ENCODE results near the gene GOLGA5. TPM values are rescaled to one million over a fixed set of nuclear protein-coding genes. Genes with fewer than 3 reads are reported as not detected.

GOLGA5 gene
- total and polyA plus RNA-seq, 2 donors (not counting 3 experiments of a cell fraction or from before 2014, with no cell fraction given): 16.3 to 28.9 TPM

DNA sequence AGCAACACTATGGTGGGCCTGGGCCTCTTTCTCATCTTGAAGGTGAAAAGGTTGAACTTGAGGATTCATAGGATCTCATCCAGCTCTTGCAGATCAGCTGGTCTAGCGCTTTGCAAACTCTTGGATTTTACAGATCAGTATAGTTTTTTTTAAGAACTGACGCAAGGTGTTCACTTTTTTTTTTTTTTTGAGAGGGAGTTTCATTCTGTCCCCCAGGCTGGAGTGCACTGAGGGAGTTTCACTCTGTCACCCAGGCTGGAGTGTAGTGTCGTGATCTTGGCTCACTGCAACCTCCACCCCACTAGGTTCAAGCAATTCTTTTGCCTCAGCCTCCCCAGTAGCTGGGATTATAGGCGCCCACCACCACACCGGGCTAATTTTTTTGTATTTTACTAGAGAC lies 25.3 kb upstream of the GOLGA5 start:
- POLR2A ChIA-PET: no interaction called here

More for the DNA sequence above, 25.3 kb upstream of the GOLGA5 start:
- TF ChIP-seq, protein P1, sequence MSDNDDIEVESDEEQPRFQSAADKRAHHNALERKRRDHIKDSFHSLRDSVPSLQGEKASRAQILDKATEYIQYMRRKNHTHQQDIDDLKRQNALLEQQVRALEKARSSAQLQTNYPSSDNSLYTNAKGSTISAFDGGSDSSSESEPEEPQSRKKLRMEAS (IDR thresholded peaks at IDR 0.05; ENCODE audit: insufficient read depth, insufficient read length): no peak
- TF ChIP-seq POLR2AphosphoS5 (IDR thresholded peaks at IDR 0.05; ENCODE audit: insufficient read depth, low read depth, low read length) (no peak), POLR2A (IDR thresholded peaks at IDR 0.05; ENCODE audit: low read depth, low read length) (no peak), GATA2 (IDR thresholded peaks at IDR 0.05; ENCODE audit: insufficient read depth, insufficient read length, low read depth, low read length) (no peak), JUN (IDR thresholded peaks at IDR 0.05; ENCODE audit: borderline replicate concordance, insufficient read depth, insufficient read length, low read depth) (no peak), MYC (IDR thresholded peaks at IDR 0.05; ENCODE audit: low read depth, low read length) (no peak), EZH2 (IDR thresholded peaks at IDR 0.05; ENCODE audit: borderline replicate concordance, low read depth, low read length, severe bottlenecking) (no peak), FOS (IDR thresholded peaks at IDR 0.05; ENCODE audit: borderline replicate concordance, insufficient read depth, low read length) (no peak)
- TF ChIP-seq, protein P2, sequence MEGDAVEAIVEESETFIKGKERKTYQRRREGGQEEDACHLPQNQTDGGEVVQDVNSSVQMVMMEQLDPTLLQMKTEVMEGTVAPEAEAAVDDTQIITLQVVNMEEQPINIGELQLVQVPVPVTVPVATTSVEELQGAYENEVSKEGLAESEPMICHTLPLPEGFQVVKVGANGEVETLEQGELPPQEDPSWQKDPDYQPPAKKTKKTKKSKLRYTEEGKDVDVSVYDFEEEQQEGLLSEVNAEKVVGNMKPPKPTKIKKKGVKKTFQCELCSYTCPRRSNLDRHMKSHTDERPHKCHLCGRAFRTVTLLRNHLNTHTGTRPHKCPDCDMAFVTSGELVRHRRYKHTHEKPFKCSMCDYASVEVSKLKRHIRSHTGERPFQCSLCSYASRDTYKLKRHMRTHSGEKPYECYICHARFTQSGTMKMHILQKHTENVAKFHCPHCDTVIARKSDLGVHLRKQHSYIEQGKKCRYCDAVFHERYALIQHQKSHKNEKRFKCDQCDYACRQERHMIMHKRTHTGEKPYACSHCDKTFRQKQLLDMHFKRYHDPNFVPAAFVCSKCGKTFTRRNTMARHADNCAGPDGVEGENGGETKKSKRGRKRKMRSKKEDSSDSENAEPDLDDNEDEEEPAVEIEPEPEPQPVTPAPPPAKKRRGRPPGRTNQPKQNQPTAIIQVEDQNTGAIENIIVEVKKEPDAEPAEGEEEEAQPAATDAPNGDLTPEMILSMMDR (IDR thresholded peaks at IDR 0.05; ENCODE audit: extremely low read depth in 1 of 2, insufficient read depth in 1 of 2, low read depth in 1 of 2, low read length in 2 of 2): no peak
- Histone ChIP-seq H3K4me2 (ENCODE audit: insufficient read depth, low read length) (no peak overlapping the region), H3K4me1 (ENCODE audit: control insufficient read depth, extremely low read depth, insufficient read depth, low read length) (no peaks in the 10 kb centered on the region), H3K36me3 (ENCODE audit: control insufficient read depth in 2 of 2, extremely low read depth in 1 of 2, insufficient read depth in 2 of 2, low read length in 2 of 2) (no peaks in the 10 kb centered on the region), H3K9ac (replicated peaks; ENCODE audit: extremely low read depth, insufficient read depth, low read length) (no peak overlapping the region), H2AFZ (ENCODE audit: low read depth, low read length) (no peak overlapping the region), H4K20me1 (replicated peaks; ENCODE audit: control insufficient read depth, extremely low read depth, insufficient read depth, low read length) (no peaks in the 10 kb centered on the region), H3K4me3 (replicated peaks in 1 of 3; ENCODE audit: insufficient read depth in 1 of 3, low read depth in 1 of 3, low read length in 3 of 3) (no peak overlapping the region), H3K9me3 (replicated peaks; ENCODE audit: control insufficient read depth, insufficient read depth, low read length) (no peaks in the 10 kb centered on the region), H3K27ac (ENCODE audit: insufficient read depth, low read depth, low read length) (no peak overlapping the region), H3K27me3 (ENCODE audit: control insufficient read depth in 2 of 2, insufficient read depth in 2 of 2, low read length in 2 of 2) (no peaks in the 10 kb centered on the region), H3K9me1 (replicated peaks; ENCODE audit: control insufficient read depth, extremely low read depth, insufficient read depth, low read length) (no peaks in the 10 kb centered on the region), H3K79me2 (ENCODE audit: control insufficient read depth, insufficient read depth, low read length) (no peaks in the 10 kb centered on the region)
- no peak for DNase-seq (ENCODE audit: low read depth, low spot score)
- BruUV-seq (replicated peaks): no TSS peak
- dilution Hi-C loops (cut with MboI; ENCODE audit: extremely low pct_ligation_motif_present, low sequenced_read_pairs): no loop called here
- CTCF ChIA-PET: no interaction called here
- intact Hi-C loops (cut with micrococcal nuclease): no loop called here
- FAIRE-seq: no peak

Data from endothelial cell of umbilical vein (primary cell).